ENCODE measurements around the gene AQP2. TPM values are rescaled to one million over a fixed set of nuclear protein-coding genes. Genes with fewer than 3 reads are reported as not detected.

The AQP2 gene
- total RNA-seq, 4 donors from 2014 or later = 0.12 TPM; not detected in 3

DNA sequence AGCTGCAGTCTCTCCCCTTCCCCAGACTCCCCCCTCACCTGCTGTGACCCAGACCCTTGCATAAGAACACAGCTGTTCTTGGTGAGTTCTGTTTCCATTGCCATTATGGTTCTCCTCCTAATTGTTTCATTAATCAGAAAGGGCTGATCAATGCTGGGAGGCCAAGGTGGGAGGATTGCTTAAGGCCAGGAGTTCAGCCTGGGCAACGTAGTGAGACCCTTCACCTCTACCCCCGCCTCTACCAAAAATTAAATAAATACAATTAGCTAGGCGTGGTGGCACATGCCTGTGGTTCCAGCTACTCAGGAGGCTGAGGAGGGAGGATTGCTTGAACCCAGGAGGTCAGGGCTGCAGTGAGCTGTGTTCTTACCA, 29.6 kb upstream of the AQP2 start:
- H3K4me1 ChIP-seq = peaks cover 0 to 18% (median 0%) of the 10 kb centered on the region in 3 donors
- H3K27ac ChIP-seq = no peak overlapping the region
- H3K36me3 ChIP-seq = no peaks in the 10 kb centered on the region
- H3K27me3 ChIP-seq = peaks cover 16% of the 10 kb centered on the region
- no peaks in the 10 kb centered on the region for H3K9me3 ChIP-seq
- no peak overlapping the region for H3K4me3 ChIP-seq
- no peak for TF ChIP-seq CTCF (IDR thresholded peaks at IDR 0.05)
- TF ChIP-seq EP300 (IDR thresholded peaks at IDR 0.05) = no peak
- TF ChIP-seq POLR2AphosphoS5 (IDR thresholded peaks at IDR 0.05) = no peak
- no peak for TF ChIP-seq POLR2A (IDR thresholded peaks at IDR 0.05)
- ATAC-seq = no peak
- WGBS, 2 donors (ENCODE audit: low coverage in 1 of 2) = no CpG with 5 or more reads among the region's 3 CpGs

DNA sequence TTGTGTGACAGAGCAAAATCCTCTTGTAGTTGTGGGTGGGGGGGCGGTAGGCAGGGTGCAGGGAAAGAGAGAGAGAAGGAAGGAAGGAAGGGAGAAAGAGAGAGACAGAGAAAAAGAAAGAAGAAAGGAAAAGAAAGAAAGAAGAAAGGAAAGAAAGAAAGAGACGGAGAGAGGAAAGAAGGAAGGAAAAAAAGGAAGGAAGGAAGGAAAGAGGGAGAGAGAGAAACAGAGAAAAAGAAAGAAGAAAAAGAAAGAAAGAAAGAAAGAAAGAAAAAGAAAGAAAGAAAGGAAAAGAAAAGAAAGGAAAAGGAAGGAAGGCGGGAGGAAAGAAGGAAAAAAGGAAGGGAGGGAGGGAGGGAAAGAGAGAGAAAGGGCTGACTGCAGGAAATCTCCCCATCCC, 29.2 kb upstream of the AQP2 start:
- H3K27ac ChIP-seq = no peak overlapping the region
- TF ChIP-seq POLR2A (IDR thresholded peaks at IDR 0.05) (no peak), EP300 (IDR thresholded peaks at IDR 0.05) (no peak), POLR2AphosphoS5 (IDR thresholded peaks at IDR 0.05) (no peak), CTCF (IDR thresholded peaks at IDR 0.05) (no peak)
- H3K27me3 ChIP-seq = peaks cover 16% of the 10 kb centered on the region
- no peak overlapping the region for H3K4me3 ChIP-seq
- no peaks in the 10 kb centered on the region for H3K9me3 ChIP-seq
- ATAC-seq = no peak
- H3K36me3 ChIP-seq = no peaks in the 10 kb centered on the region
- peaks cover 0 to 18% (median 0%) of the 10 kb centered on the region in 3 donors for H3K4me1 ChIP-seq
- 50 to 83% methylated on average over 2 of the region's 3 CpGs for WGBS, 2 donors (ENCODE audit: low coverage in 1 of 2)

- H3K27ac ChIP-seq = peak overlapping the region in 2 of 4 donors; percentile 19 to 47
- H3K36me3 ChIP-seq = no peaks in the 10 kb centered on the region
- TF ChIP-seq POLR2AphosphoS5 (IDR thresholded peaks at IDR 0.05) (no peak), EP300 (IDR thresholded peaks at IDR 0.05) (no peak), CTCF (IDR thresholded peaks at IDR 0.05) (no peak), POLR2A (IDR thresholded peaks at IDR 0.05) (no peak)
- 71 to 88% methylated on average over 2 to 4 of the region's 6 CpGs for WGBS, 2 donors (ENCODE audit: low coverage in 1 of 2)
- peaks cover 16% of the 10 kb centered on the region for H3K27me3 ChIP-seq
- no peaks in the 10 kb centered on the region for H3K9me3 ChIP-seq
- H3K4me3 ChIP-seq = no peak overlapping the region
- peaks cover 0 to 18% (median 0%) of the 10 kb centered on the region in 3 donors for H3K4me1 ChIP-seq
- peak; percentile 43 for ATAC-seq
Observed at GRCh38 chr12:49921936-49922335, 28.6 kb upstream of the AQP2 start.

GRCh38 chr12:49922349-49923034, 28.0 kb upstream of the AQP2 start:
- 59 to 75% methylated on average over 2 to 11 of the region's 12 CpGs for WGBS, 2 donors (ENCODE audit: low coverage in 1 of 2)
- no peaks in the 10 kb centered on the region for H3K36me3 ChIP-seq
- TF ChIP-seq POLR2AphosphoS5 (IDR thresholded peaks at IDR 0.05) = no peak
- TF ChIP-seq EP300 (IDR thresholded peaks at IDR 0.05) = no peak
- no peak for TF ChIP-seq POLR2A (IDR thresholded peaks at IDR 0.05)
- TF ChIP-seq CTCF (IDR thresholded peaks at IDR 0.05) = no peak
- H3K4me1 ChIP-seq = peaks cover 0 to 18% (median 0%) of the 10 kb centered on the region in 3 donors
- H3K27me3 ChIP-seq = peaks cover 16% of the 10 kb centered on the region
- no peak overlapping the region for H3K4me3 ChIP-seq
- no peak for ATAC-seq
- H3K27ac ChIP-seq = peak overlapping the region in 3 of 4 donors; percentile 26 to 47 (median 37)
- no peaks in the 10 kb centered on the region for H3K9me3 ChIP-seq

DNA sequence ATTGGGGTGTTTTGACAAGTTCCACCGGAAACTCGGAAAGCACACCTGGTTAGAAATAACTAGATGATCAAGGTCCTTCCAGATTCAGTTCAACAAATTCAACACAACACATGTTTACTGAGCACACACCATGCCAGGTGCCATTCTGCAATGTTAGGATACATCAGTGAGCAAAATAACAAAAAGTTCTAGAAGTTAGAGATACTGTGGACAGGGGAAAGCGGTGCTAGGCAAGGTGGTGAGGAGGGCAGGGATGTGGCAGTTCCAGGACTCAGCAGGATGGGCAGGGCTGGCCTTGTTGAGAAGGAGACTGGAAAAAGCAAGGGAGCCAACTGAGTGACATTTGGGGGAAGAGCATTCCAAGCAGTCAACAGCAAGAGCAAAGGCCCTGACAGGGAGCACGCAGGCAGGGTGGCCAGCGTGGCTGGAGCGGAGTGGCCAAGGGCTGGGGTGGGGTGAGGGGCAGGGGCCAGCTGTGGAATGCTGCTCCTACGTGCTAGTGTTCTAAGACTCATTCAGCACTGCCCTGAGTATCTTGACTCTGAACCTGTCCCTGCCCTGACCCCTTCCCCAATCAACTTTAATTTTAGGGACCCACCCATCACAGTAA, 27.4 kb upstream of the AQP2 start:
- Histone ChIP-seq H3K4me3 (no peak overlapping the region), H3K36me3 (no peaks in the 10 kb centered on the region), H3K27ac (peak overlapping the region in 3 of 4 donors; percentile 26 to 37 (median 37)), H3K27me3 (peaks cover 11% of the 10 kb centered on the region), H3K9me3 (no peaks in the 10 kb centered on the region), H3K4me1 (peaks cover 0 to 18% (median 0%) of the 10 kb centered on the region in 3 donors)
- ATAC-seq = peak; percentile 38
- TF ChIP-seq POLR2AphosphoS5 (IDR thresholded peaks at IDR 0.05) (no peak), EP300 (IDR thresholded peaks at IDR 0.05) (no peak), POLR2A (IDR thresholded peaks at IDR 0.05) (no peak), CTCF (IDR thresholded peaks at IDR 0.05) (no peak)
- 88 to 89% methylated on average over 4 to 5 of the region's 7 CpGs for WGBS, 2 donors (ENCODE audit: low coverage in 1 of 2)

All from gastroesophageal sphincter (tissue), 4 donors.